HCT116 (cell line): Measurements from ENCODE around the gene TYRP1. TPM values are rescaled to one million over a fixed set of nuclear protein-coding genes. Genes with fewer than 3 reads are reported as not detected.

Experiments used
- ATAC-seq: fragments of 200-7000 bp; cut with Tn5 transposase; 2 replicates; pipeline ENCODE4 v1.9.1; 2020; ENCODE audit warnings: mild to moderate bottlenecking, moderate library complexity
- BruUV-seq: library from RNA; stranded (reverse); fragments of 400-500 nt; replicated peaks from 2 replicates; lab custom pipeline; 2021; lab: Mats Ljungman, UMichigan
- CTCF ChIA-PET: fragments of 300-600 bp; sonication (Branson Sonifier 250); formaldehyde crosslinking; loops from one replicate; lab custom pipeline; 2021; ENCODE audit warnings: antibody characterized with exemption; lab: Charles Lee
- POLR2A ChIA-PET: fragments of 300-600, 350-600 bp; sonication (Branson Sonifier 250); formaldehyde crosslinking; loops from one replicate; lab custom pipeline; 2021; ENCODE audit warnings: antibody characterized with exemption; lab: Charles Lee
- RAD21 ChIA-PET, 2 experiments: fragments of 300-600 bp; sonication (Branson Sonifier 250); formaldehyde crosslinking; loops; one replicate each; lab custom pipeline; 2023; ENCODE audit warnings: low total read pairs in 2 of 2; ENCODE audit not compliant: uncharacterized antibody in 2 of 2, unreplicated experiment in 2 of 2, low non-redundant PET in 1 of 2; lab: Charles Lee
- DNase-seq: peaks from one replicate; pipeline ENCODE4 v3.0.0-alpha.2; 2010; ENCODE audit warnings: low read depth, low spot score
- H2AFZ ChIP-seq: fragments of 200-600 bp; shearing (Covaris generic), sonication (generic); 2 replicates; pipeline ENCODE4 v1.6.1; 2017; ENCODE audit warnings: low read depth, mixed run types, mixed read lengths, antibody characterized with exemption, low read length; ENCODE audit not compliant: poor library complexity, severe bottlenecking
- H3K27ac ChIP-seq: 2 replicates; pipeline ENCODE4 v1.5.1; 2012; ENCODE audit warnings: low read depth, low read length
- H3K27me3 ChIP-seq: fragments of 200-600 bp; sonication (generic); 2 replicates; pipeline ENCODE4 v1.6.1; 2016; ENCODE audit warnings: mixed run types, low read length, mixed read lengths; ENCODE audit not compliant: insufficient read depth
- H3K36me3 ChIP-seq, 2 experiments: fragments of 200-500 bp in 1 of 2; fragments of 200-600 bp in 1 of 2; sonication (Bioruptor generic) in 1 of 2; sonication (generic) in 1 of 2; 2 replicates each; pipeline versions ENCODE4 v1.5.1 to v1.6.1; 2014 to 2016; ENCODE audit warnings: low read length in 2 of 2, inconsistent platforms in 1 of 2, mixed read lengths in 1 of 2, mixed run types in 1 of 2; ENCODE audit not compliant: insufficient read depth in 2 of 2, control insufficient read depth in 1 of 2
- H3K4me1 ChIP-seq, 2 experiments: fragments of 200-600 bp in 1 of 2; sonication (generic) in 1 of 2; 2 replicates each; pipeline versions ENCODE4 v1.5.1 to v1.6.1; 2012 to 2017; ENCODE audit warnings: low read length in 2 of 2, inconsistent platforms in 1 of 2, mild to moderate bottlenecking in 1 of 2, mixed read lengths in 1 of 2, mixed run types in 1 of 2, moderate library complexity in 1 of 2; ENCODE audit not compliant: insufficient read depth in 2 of 2, control insufficient read depth in 1 of 2
- H3K4me2 ChIP-seq: fragments of 200-600 bp; sonication (generic); 2 replicates; pipeline ENCODE4 v1.6.1; 2017; ENCODE audit warnings: mixed run types, low read length, mixed read lengths
- H3K4me3 ChIP-seq, 2 experiments: fragments of 200-600 bp in 1 of 2; sonication (generic) in 1 of 2; replicated peaks in 1 of 2; 2 replicates each; pipeline ENCODE4 v1.5.1; 2011 to 2016; ENCODE audit warnings: low read length in 2 of 2, control low read depth in 1 of 2, low read depth in 1 of 2, mild to moderate bottlenecking in 1 of 2, mixed read lengths in 1 of 2, mixed run types in 1 of 2
- H3K79me2 ChIP-seq: fragments of 200-600 bp; sonication (generic); 2 replicates; pipeline ENCODE4 v1.6.1; 2017; ENCODE audit warnings: mild to moderate bottlenecking, mixed run types, low read length, moderate library complexity, mixed read lengths; ENCODE audit not compliant: insufficient read depth
- H3K9ac ChIP-seq: fragments of 200-600 bp; sonication (generic); 2 replicates; pipeline ENCODE4 v1.6.1; 2016; ENCODE audit warnings: low read length, mixed read lengths
- H3K9me2 ChIP-seq: fragments of 200-600 bp; sonication (generic), shearing (Covaris generic); 2 replicates; pipeline ENCODE4 v1.6.1; 2017; ENCODE audit warnings: mixed run types, mild to moderate bottlenecking, moderate library complexity; ENCODE audit not compliant: insufficient read depth
- H3K9me3 ChIP-seq, 2 experiments: fragments of 200-500 bp in 1 of 2; fragments of 200-600 bp in 1 of 2; sonication (Bioruptor generic) in 1 of 2; sonication (generic) in 1 of 2; 2 replicates each; pipeline ENCODE4 v1.6.1; 2014 to 2017; ENCODE audit warnings: low read length in 2 of 2, mixed read lengths in 2 of 2, inconsistent platforms in 1 of 2, low read depth in 1 of 2, mild to moderate bottlenecking in 1 of 2, mixed run types in 1 of 2, moderate library complexity in 1 of 2; ENCODE audit not compliant: control insufficient read depth in 1 of 2, insufficient read depth in 1 of 2
- H4K20me1 ChIP-seq: fragments of 200-600 bp; sonication (generic), shearing (Covaris generic); 2 replicates; pipeline ENCODE4 v1.6.1; 2017; ENCODE audit warnings: mixed run types, mild to moderate bottlenecking, moderate library complexity; ENCODE audit not compliant: insufficient read depth
- CTCF ChIP-seq, 3 experiments: fragments of 200-600 bp in 1 of 3; sonication (generic) in 1 of 3; IDR thresholded peaks in 2 of 3; conservative IDR thresholded peaks in 1 of 3; 2 replicates each; pipeline ENCODE4 v1.5.1; 2012 to 2017; ENCODE audit warnings: low read depth in 2 of 3, low read length in 2 of 3, antibody characterized with exemption in 1 of 3, borderline replicate concordance in 1 of 3, control low read depth in 1 of 3, mild to moderate bottlenecking in 1 of 3, mixed read lengths in 1 of 3, mixed run types in 1 of 3, moderate library complexity in 1 of 3; ENCODE audit not compliant: insufficient read depth in 1 of 3
- EGR1 ChIP-seq: IDR thresholded peaks from 2 replicates; pipeline ENCODE4 v1.6.1; 2012; ENCODE audit warnings: low read depth
- EZH2 ChIP-seq: fragments of 200-600 bp; sonication (generic); IDR thresholded peaks from 2 replicates; pipeline ENCODE4 v1.6.1; 2017; ENCODE audit warnings: antibody characterized with exemption, mixed run types
- FOSL1 ChIP-seq: IDR thresholded peaks from 2 replicates; pipeline ENCODE4 v1.6.1; 2012; ENCODE audit warnings: low read depth
- JUND ChIP-seq: IDR thresholded peaks from 2 replicates; pipeline ENCODE4 v1.6.1; 2012
- POLR2A ChIP-seq: IDR thresholded peaks from 2 replicates; pipeline ENCODE4 v1.7.0; 2011; ENCODE audit warnings: borderline replicate concordance; ENCODE audit not compliant: insufficient read depth, insufficient read length; ENCODE audit errors: extremely low read depth
- RAD21 ChIP-seq: IDR thresholded peaks from 2 replicates; pipeline ENCODE4 v1.6.1; 2012; ENCODE audit warnings: low read depth, mild to moderate bottlenecking
- REST ChIP-seq: IDR thresholded peaks from 2 replicates; pipeline ENCODE4 v1.6.1; 2012; ENCODE audit warnings: low read depth
- SIN3A ChIP-seq: IDR thresholded peaks from 2 replicates; pipeline ENCODE4 v1.6.1; 2012; ENCODE audit warnings: low read depth
- SP1 ChIP-seq: IDR thresholded peaks from 2 replicates; pipeline ENCODE4 v1.6.1; 2012; ENCODE audit warnings: low read depth
- SRF ChIP-seq: IDR thresholded peaks from 2 replicates; pipeline ENCODE4 v1.6.1; 2012; ENCODE audit warnings: low read depth
- YY1 ChIP-seq: IDR thresholded peaks from 2 replicates; pipeline ENCODE4 v1.6.1; 2011; ENCODE audit warnings: low read length, low read depth, moderate library complexity, mild to moderate bottlenecking; ENCODE audit not compliant: insufficient replicate concordance; ENCODE audit errors: extremely low read depth
- ZBTB33 ChIP-seq: IDR thresholded peaks from 2 replicates; pipeline ENCODE4 v1.6.1; 2011; ENCODE audit warnings: mild to moderate bottlenecking, low read length, moderate library complexity; ENCODE audit not compliant: insufficient replicate concordance; ENCODE audit errors: extremely low read depth
- ZFX ChIP-seq: fragments of 450-650 bp; IDR thresholded peaks from 2 replicates; pipeline ENCODE4 v1.6.1; 2017
- ZNF274 ChIP-seq: fragments of 200-500 bp; sonication (Bioruptor generic); IDR thresholded peaks from 2 replicates; pipeline ENCODE4 v1.6.1; 2014; ENCODE audit warnings: mild to moderate bottlenecking, low read depth, low read length, inconsistent platforms
- intact Hi-C: fragments of 100-400 bp; cut with micrococcal nuclease; formaldehyde crosslinking; loops from 2 replicates; pipeline ENCODE4 v1.10.0; 2022
- total RNA-seq: library from RNA; stranded (reverse); gene quantifications from one replicate; pipeline ENCODE4 v1.2.1, GENCODE V29; 2021; ENCODE audit not compliant: unreplicated experiment

The TYRP1 gene
- total RNA-seq, 1 experiment from 2014 or later = not detected

- no peak overlapping the region for H3K27ac ChIP-seq
- RAD21 ChIA-PET = no interaction called here
- no peak for DNase-seq
- H3K9me3 ChIP-seq = no peaks in the 10 kb centered on the region
- CTCF ChIA-PET = no interaction called here
- no peak overlapping the region for H2AFZ ChIP-seq
- H3K4me1 ChIP-seq = no peaks in the 10 kb centered on the region
- BruUV-seq = no TSS peak
- H3K79me2 ChIP-seq = no peaks in the 10 kb centered on the region
- no peaks in the 10 kb centered on the region; the same call in 1 of the 2 replicates for H3K9me2 ChIP-seq
- H3K4me3 ChIP-seq = no peak overlapping the region
- H3K36me3 ChIP-seq = no peaks in the 10 kb centered on the region
- no peaks in the 10 kb centered on the region for H4K20me1 ChIP-seq
- ATAC-seq = no peak
- TF ChIP-seq SRF (no peak), ZBTB33 (no peak), FOSL1 (no peak), EZH2 (no peak), CTCF (IDR thresholded peaks at IDR 0.05 in 2 of 3, conservative IDR thresholded peaks at IDR 0.05 in 1 of 3; ENCODE audit: borderline replicate concordance in 1 of 3, insufficient read depth in 1 of 3, low read depth in 2 of 3, low read length in 2 of 3) (no peak), RAD21 (no peak), ZFX (no peak), EGR1 (no peak), JUND (no peak), YY1 (no peak), POLR2A (no peak), SIN3A (no peak), ZNF274 (no peak), SP1 (no peak), REST (no peak)
- H3K27me3 ChIP-seq = no peaks in the 10 kb centered on the region
- no peak overlapping the region for H3K9ac ChIP-seq
- intact Hi-C loops = no loop called here
- no peak overlapping the region for H3K4me2 ChIP-seq
- POLR2A ChIA-PET = no interaction called here
These were observed 39.8 kb downstream of the TYRP1 start for GRCh38 chr9:12732971-12733370.
